Head of caudate nucleus (tissue), 42 donors: Measurements from ENCODE around the gene SETD6.
"Not testable (repeated sequence)": the region's sequence is repeated elsewhere in the genome, so short reads cannot be mapped to it uniquely, and the experiment has no call there.

Source experiments
- DNase-seq, 42 donors: peaks; one replicate each; pipeline versions ENCODE4 v3.0.0 to v3.0.0-alpha.2; 2020 to 2021; ENCODE audit warnings: mixed read lengths in 7 of 42
- intact Hi-C: fragments of 100-400 bp; cut with DNase I; formaldehyde crosslinking; loops from one replicate; pipeline ENCODE4 v1.15.0; 2022

Gene SETD6

GRCh38 chr16:58518083-58518979 lies 3.0 kb downstream of the SETD6 start:
- intact Hi-C loops, result loop anchor here (10.0 kb wide), 1 partner anchor 146 kb away; no protein-coding TSS in a partner anchor
- DNase-seq, result no peak

GRCh38 chr16:58518980-58519368 lies 3.7 kb downstream of the SETD6 start:
- intact Hi-C loops, result loop anchor here (10.0 kb wide), 1 partner anchor 146 kb away; no protein-coding TSS in a partner anchor
- no peak for DNase-seq

- no peak for DNase-seq
- intact Hi-C loops, result loop anchor here (10.0 kb wide), 1 partner anchor 145 kb away; no protein-coding TSS in a partner anchor
Measured at GRCh38 chr16:58519707-58520106, 4.4 kb downstream of the SETD6 start.

GRCh38 chr16:58530179-58530578 lies 14.9 kb downstream of the SETD6 start:
- DNase-seq, result no peak
- intact Hi-C loops, result no loop called here

- intact Hi-C loops, result no loop called here
- no peak for DNase-seq
Measured at GRCh38 chr16:58532414-58532813, 17.1 kb downstream of the SETD6 start.

GRCh38 chr16:58533751-58534470 lies 18.6 kb downstream of the SETD6 start:
- intact Hi-C loops, result no loop called here
- DNase-seq, result no peak

- intact Hi-C loops, result no loop called here
- DNase-seq, result no peak
Measured at GRCh38 chr16:58535100-58535499, 19.8 kb downstream of the SETD6 start.

GRCh38 chr16:58536278-58536677 lies 21.0 kb downstream of the SETD6 start:
- intact Hi-C loops, result no loop called here

GRCh38 chr16:58537124-58537906 lies 22.0 kb downstream of the SETD6 start:
- no peak for DNase-seq
- intact Hi-C loops, result no loop called here

More at GRCh38 chr16:58536278-58536677, 21.0 kb downstream of the SETD6 start:
- DNase-seq, result no peak

- intact Hi-C loops, result no loop called here
- no peak for DNase-seq
Measured at GRCh38 chr16:58541711-58542110, 26.4 kb downstream of the SETD6 start.

- DNase-seq, result no peak
- intact Hi-C loops, result no loop called here
Measured at GRCh38 chr16:58542291-58542690, 27.0 kb downstream of the SETD6 start.

- no peak for DNase-seq
- intact Hi-C loops, result no loop called here
Measured at GRCh38 chr16:58543685-58544084, 28.4 kb downstream of the SETD6 start.

- DNase-seq, result no peak
- intact Hi-C loops, result no loop called here
Measured at GRCh38 chr16:58548378-58548777, 33.1 kb downstream of the SETD6 start.

GRCh38 chr16:58551496-58551895 lies 36.2 kb downstream of the SETD6 start:
- no peak for DNase-seq
- intact Hi-C loops, result no loop called here

- intact Hi-C loops, result no loop called here
Measured at GRCh38 chr16:58556678-58557077, 41.4 kb downstream of the SETD6 start.

GRCh38 chr16:58563235-58563634 lies 47.9 kb downstream of the SETD6 start:
- intact Hi-C loops, result no loop called here
- no peak for DNase-seq

More at GRCh38 chr16:58556678-58557077, 41.4 kb downstream of the SETD6 start:
- no peak for DNase-seq

GRCh38 chr16:58563775-58564174 lies 48.5 kb downstream of the SETD6 start:
- intact Hi-C loops, result no loop called here

GRCh38 chr16:58565697-58566096 lies 50.4 kb downstream of the SETD6 start:
- intact Hi-C loops, DNase-seq: not testable (repeated sequence)

More at GRCh38 chr16:58563775-58564174, 48.5 kb downstream of the SETD6 start:
- no peak for DNase-seq
